ENCODE data around the gene OR51A2.

The OR51A2 gene

GRCh38 chr11:4924239-4924638 is 31.3 kb downstream of the OR51A2 start, which contains the start of gene OR51G1:
Gene OR51G1 (minus strand): TSS chr11:4924339. CDS start chr11:4924339, 0 bp downstream.
- H3K27me3 ChIP-seq (ENCODE audit: insufficient read depth, insufficient read length) = no peaks in the 10 kb centered on the region
- no peaks in the 10 kb centered on the region for H3K4me1 ChIP-seq (ENCODE audit: insufficient read depth, insufficient read length)
- TF ChIP-seq SUZ12 (IDR thresholded peaks at IDR 0.05; ENCODE audit: extremely low read depth, insufficient read depth, insufficient read length) (no peak), ZNF274 (IDR thresholded peaks at IDR 0.05; ENCODE audit: low read depth, low read length) (no peak), YY1 (IDR thresholded peaks at IDR 0.05; ENCODE audit: insufficient read depth, insufficient read length) (no peak)
- H3K9me3 ChIP-seq (ENCODE audit: insufficient read depth, low read length) = no peaks in the 10 kb centered on the region
- no peak within 1 kb of the TSS for H3K9ac ChIP-seq (ENCODE audit: insufficient read length, low read depth)
- H3K4me3 ChIP-seq (ENCODE audit: insufficient read length, low read depth) = no peak within 1 kb of the TSS
- no peaks in the 10 kb centered on the region for H3K36me3 ChIP-seq (ENCODE audit: insufficient read depth, insufficient read length, low read length)
- no peak for DNase-seq (ENCODE audit: low read depth, low spot score)

GRCh38 chr11:4922304-4922703 is 33.2 kb downstream of the OR51A2 start:
- no peaks in the 10 kb centered on the region for H3K9me3 ChIP-seq (ENCODE audit: insufficient read depth, low read length)
- H3K36me3 ChIP-seq (ENCODE audit: insufficient read depth, insufficient read length, low read length) = no peaks in the 10 kb centered on the region
- H3K27me3 ChIP-seq (ENCODE audit: insufficient read depth, insufficient read length) = no peaks in the 10 kb centered on the region
- no peak overlapping the region for H3K9ac ChIP-seq (ENCODE audit: insufficient read length, low read depth)
- no peak for TF ChIP-seq YY1 (IDR thresholded peaks at IDR 0.05; ENCODE audit: insufficient read depth, insufficient read length)
- TF ChIP-seq SUZ12 (IDR thresholded peaks at IDR 0.05; ENCODE audit: extremely low read depth, insufficient read depth, insufficient read length) = no peak
- no peak for TF ChIP-seq ZNF274 (IDR thresholded peaks at IDR 0.05; ENCODE audit: low read depth, low read length)
- H3K4me1 ChIP-seq (ENCODE audit: insufficient read depth, insufficient read length) = no peaks in the 10 kb centered on the region
- no peak for DNase-seq (ENCODE audit: low read depth, low spot score)
- no peak overlapping the region for H3K4me3 ChIP-seq (ENCODE audit: insufficient read length, low read depth)

GRCh38 chr11:4921796-4922195 is 33.7 kb downstream of the OR51A2 start:
- Histone ChIP-seq H3K4me3 (ENCODE audit: insufficient read length, low read depth) (no peak overlapping the region), H3K4me1 (ENCODE audit: insufficient read depth, insufficient read length) (no peaks in the 10 kb centered on the region), H3K9ac (ENCODE audit: insufficient read length, low read depth) (no peak overlapping the region), H3K36me3 (ENCODE audit: insufficient read depth, insufficient read length, low read length) (no peaks in the 10 kb centered on the region), H3K27me3 (ENCODE audit: insufficient read depth, insufficient read length) (no peaks in the 10 kb centered on the region), H3K9me3 (ENCODE audit: insufficient read depth, low read length) (no peaks in the 10 kb centered on the region)
- DNase-seq (ENCODE audit: low read depth, low spot score) = no peak
- TF ChIP-seq YY1 (IDR thresholded peaks at IDR 0.05; ENCODE audit: insufficient read depth, insufficient read length) (no peak), ZNF274 (IDR thresholded peaks at IDR 0.05; ENCODE audit: low read depth, low read length) (no peak), SUZ12 (IDR thresholded peaks at IDR 0.05; ENCODE audit: extremely low read depth, insufficient read depth, insufficient read length) (no peak)

DNA sequence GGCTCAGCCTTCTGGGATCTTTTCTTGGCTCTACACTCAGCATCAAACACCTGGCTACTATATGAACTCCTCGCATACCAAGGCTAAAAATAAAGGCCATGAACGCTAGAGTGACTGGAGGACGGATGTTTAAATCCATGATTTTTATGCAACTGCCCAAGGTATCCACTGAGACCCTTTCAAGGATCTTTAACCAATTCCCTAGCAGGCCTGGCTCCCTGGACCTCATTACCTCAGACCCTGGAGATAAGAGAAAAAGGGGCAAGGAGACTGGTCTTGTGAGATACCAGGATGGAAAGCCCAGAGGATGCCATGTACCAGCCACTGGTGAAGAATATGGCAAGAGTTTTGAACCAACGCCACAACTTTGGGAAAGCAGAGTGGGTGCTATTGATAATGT is 36.3 kb downstream of the OR51A2 start, which contains the start of gene OR51G2:
Gene OR51G2 (minus strand): TSS at position 101 of the 400 bp plus-strand sequence. CDS start 3,687 bp downstream, outside the sequence.
- no peaks in the 10 kb centered on the region for H3K9me3 ChIP-seq (ENCODE audit: insufficient read depth, low read length)
- H3K36me3 ChIP-seq (ENCODE audit: insufficient read depth, insufficient read length, low read length) = no peaks in the 10 kb centered on the region
- H3K4me3 ChIP-seq (ENCODE audit: insufficient read length, low read depth) = no peak within 1 kb of the TSS
- no peak for DNase-seq (ENCODE audit: low read depth, low spot score)
- H3K4me1 ChIP-seq (ENCODE audit: insufficient read depth, insufficient read length) = no peaks in the 10 kb centered on the region
- H3K9ac ChIP-seq (ENCODE audit: insufficient read length, low read depth) = no peak within 1 kb of the TSS
- H3K27me3 ChIP-seq (ENCODE audit: insufficient read depth, insufficient read length) = no peaks in the 10 kb centered on the region
- no peak for TF ChIP-seq YY1 (IDR thresholded peaks at IDR 0.05; ENCODE audit: insufficient read depth, insufficient read length)
- TF ChIP-seq SUZ12 (IDR thresholded peaks at IDR 0.05; ENCODE audit: extremely low read depth, insufficient read depth, insufficient read length) = no peak
- TF ChIP-seq ZNF274 (IDR thresholded peaks at IDR 0.05; ENCODE audit: low read depth, low read length) = no peak

GRCh38 chr11:4916581-4916980 is 38.9 kb downstream of the OR51A2 start:
- no peaks in the 10 kb centered on the region for H3K4me1 ChIP-seq (ENCODE audit: insufficient read depth, insufficient read length)
- H3K27me3 ChIP-seq (ENCODE audit: insufficient read depth, insufficient read length) = no peaks in the 10 kb centered on the region
- H3K36me3 ChIP-seq (ENCODE audit: insufficient read depth, insufficient read length, low read length) = no peaks in the 10 kb centered on the region
- H3K4me3 ChIP-seq (ENCODE audit: insufficient read length, low read depth) = no peak overlapping the region
- no peak for DNase-seq (ENCODE audit: low read depth, low spot score)
- no peak for TF ChIP-seq YY1 (IDR thresholded peaks at IDR 0.05; ENCODE audit: insufficient read depth, insufficient read length)
- TF ChIP-seq SUZ12 (IDR thresholded peaks at IDR 0.05; ENCODE audit: extremely low read depth, insufficient read depth, insufficient read length) = no peak
- TF ChIP-seq ZNF274 (IDR thresholded peaks at IDR 0.05; ENCODE audit: low read depth, low read length) = no peak
- H3K9me3 ChIP-seq (ENCODE audit: insufficient read depth, low read length) = no peaks in the 10 kb centered on the region
- H3K9ac ChIP-seq (ENCODE audit: insufficient read length, low read depth) = no peak overlapping the region
